Activated B cell treated with CpG ODN at 0.5 μM for 24 hours (primary cell): ENCODE measurements around the gene UBE2O. TPM values are rescaled to one million over a fixed set of nuclear protein-coding genes. Genes with fewer than 3 reads are reported as not detected.

ENCODE experiments used
- ATAC-seq: fragments of 200-7000 bp; cut with Tn5 transposase; one replicate; pipeline ENCODE4 v1.10.0; 2021; ENCODE audit warnings: low read depth, mild to moderate bottlenecking, moderate library complexity
- CTCF ChIA-PET: fragments of 350-600 bp; sonication (Branson Sonifier 250); formaldehyde crosslinking; loops from one replicate; lab custom pipeline; 2021; ENCODE audit warnings: antibody characterized with exemption; lab: Charles Lee
- POLR2A ChIA-PET: fragments of 350-600 bp; sonication (Branson Sonifier 250); formaldehyde crosslinking; loops from one replicate; lab custom pipeline; 2021; ENCODE audit warnings: antibody characterized with exemption; lab: Charles Lee
- DNase-seq: peaks from one replicate; pipeline ENCODE4 v3.0.0; 2022
- H3K27ac Mint-ChIP-seq: one replicate; pipeline ENCODE4 v1.8.0; 2020; ENCODE audit warnings: mixed read lengths
- H3K27me3 Mint-ChIP-seq: one replicate; pipeline ENCODE4 v1.8.0; 2021; ENCODE audit warnings: mixed read lengths
- H3K36me3 Mint-ChIP-seq: one replicate; pipeline ENCODE4 v1.8.0; 2021; ENCODE audit warnings: low read depth, mixed read lengths
- H3K4me1 Mint-ChIP-seq: one replicate; pipeline ENCODE4 v1.8.0; 2021; ENCODE audit warnings: mixed read lengths
- H3K4me3 Mint-ChIP-seq: one replicate; pipeline ENCODE4 v1.8.0; 2020; ENCODE audit warnings: mild to moderate bottlenecking, mixed read lengths
- H3K9me3 Mint-ChIP-seq: one replicate; pipeline ENCODE4 v1.8.0; 2020; ENCODE audit warnings: mixed read lengths
- CTCF ChIP-seq: fragments of 200-600 bp; IDR thresholded peaks from one replicate; pipeline ENCODE4 v1.8.0; 2022; ENCODE audit warnings: antibody characterized with exemption, mild to moderate bottlenecking
- intact Hi-C: fragments of 100-400 bp; cut with micrococcal nuclease; formaldehyde crosslinking; loops from one replicate; pipeline ENCODE4 v1.15.1; 2024
- total RNA-seq: library from RNA; stranded (reverse); gene quantifications from 2 replicates; pipeline ENCODE4 v1.2.3, GENCODE V29; 2022

Gene UBE2O
- total RNA-seq, 1 donor from 2014 or later = 39.0 TPM

- H3K27me3 Mint-ChIP-seq = no peaks in the 10 kb centered on the region
- ChIA-PET CTCF (no interaction called here), POLR2A (no interaction called here)
- DNase-seq = no peak
- no peak overlapping the region for H3K27ac Mint-ChIP-seq
- peaks cover 3% of the 10 kb centered on the region for H3K36me3 Mint-ChIP-seq
- no peak for ATAC-seq
- TF ChIP-seq CTCF = no peak
- no peak overlapping the region for H3K4me3 Mint-ChIP-seq
- no peaks in the 10 kb centered on the region for H3K9me3 Mint-ChIP-seq
- intact Hi-C loops = no loop called here
- peaks cover 85% of the 10 kb centered on the region for H3K4me1 Mint-ChIP-seq
These were observed 12.1 kb downstream of the UBE2O start for GRCh38 chr17:76440751-76441362.

- no peak for TF ChIP-seq CTCF
- Mint-ChIP-seq H3K36me3 (peaks cover 6% of the 10 kb centered on the region), H3K27me3 (no peaks in the 10 kb centered on the region), H3K27ac (no peak overlapping the region), H3K4me1 (peaks cover 81% of the 10 kb centered on the region), H3K4me3 (no peak overlapping the region), H3K9me3 (no peaks in the 10 kb centered on the region)
- intact Hi-C loops = no loop called here
- POLR2A ChIA-PET = no interaction called here
- CTCF ChIA-PET = interaction anchor here (1.2 kb wide), 1 partner anchor 30 kb away, joined by 3 read pairs; no protein-coding TSS in a partner anchor
- DNase-seq (no peak), ATAC-seq (no peak)
These were observed 13.5 kb downstream of the UBE2O start for GRCh38 chr17:76439314-76439928.

- Mint-ChIP-seq H3K27me3 (no peaks in the 10 kb centered on the region), H3K36me3 (peaks cover 7% of the 10 kb centered on the region), H3K4me3 (no peak overlapping the region), H3K27ac (no peak overlapping the region), H3K4me1 (peaks cover 81% of the 10 kb centered on the region), H3K9me3 (no peaks in the 10 kb centered on the region)
- ChIA-PET POLR2A (interaction anchor here (0.7 kb wide), 1 partner anchor 222 kb away, joined by 3 read pairs; no protein-coding TSS in a partner anchor), CTCF (interaction anchor here (1.2 kb wide), 1 partner anchor 30 kb away, joined by 3 read pairs; no protein-coding TSS in a partner anchor)
- no peak for TF ChIP-seq CTCF
- ATAC-seq (no peak), DNase-seq (no peak)
- intact Hi-C loops = no loop called here
These were observed 14.0 kb downstream of the UBE2O start for GRCh38 chr17:76438906-76439305.

GRCh38 chr17:76437467-76438402 is 15.2 kb downstream of the UBE2O start:
- intact Hi-C loops = no loop called here
- no peak for DNase-seq
- no peak for ATAC-seq
- no peak overlapping the region for H3K4me3 Mint-ChIP-seq
- ChIA-PET POLR2A (interaction anchor here (0.6 kb wide), 1 partner anchor 10 kb away, joined by 3 read pairs; no protein-coding TSS in a partner anchor), CTCF (no interaction called here)
- H3K27me3 Mint-ChIP-seq = no peaks in the 10 kb centered on the region
- H3K27ac Mint-ChIP-seq = no peak overlapping the region
- no peaks in the 10 kb centered on the region for H3K9me3 Mint-ChIP-seq
- H3K36me3 Mint-ChIP-seq = peaks cover 7% of the 10 kb centered on the region
- H3K4me1 Mint-ChIP-seq = peaks cover 81% of the 10 kb centered on the region
- TF ChIP-seq CTCF = no peak
